Measurements from ENCODE around the gene DBNL. TPM values are rescaled to one million over a fixed set of nuclear protein-coding genes. Genes with fewer than 3 reads are reported as not detected.

DBNL gene
- polyA plus RNA-seq, 1 donor: 37.0 TPM

DNA sequence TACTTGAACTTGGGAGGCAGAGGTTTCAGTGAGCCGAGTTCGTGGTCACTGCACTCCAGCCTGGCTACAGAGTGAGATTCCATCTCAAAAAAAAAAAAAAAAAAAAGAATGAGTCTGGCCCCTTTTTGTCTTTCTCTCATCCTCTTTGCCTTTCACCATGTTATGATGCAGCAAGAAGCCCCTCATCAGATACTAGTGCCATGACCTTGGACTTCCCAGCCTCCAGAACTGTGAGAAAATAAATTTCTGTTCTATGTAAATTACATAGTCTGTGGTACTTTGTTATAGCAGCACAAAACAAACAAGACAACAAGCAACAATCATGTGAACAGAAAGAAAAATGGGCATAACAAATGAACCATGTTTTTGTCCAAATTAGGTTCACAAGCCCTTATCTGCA is 2.3 kb upstream of the DBNL start:
- DNase-seq (ENCODE audit: low read depth): no peak

DNA sequence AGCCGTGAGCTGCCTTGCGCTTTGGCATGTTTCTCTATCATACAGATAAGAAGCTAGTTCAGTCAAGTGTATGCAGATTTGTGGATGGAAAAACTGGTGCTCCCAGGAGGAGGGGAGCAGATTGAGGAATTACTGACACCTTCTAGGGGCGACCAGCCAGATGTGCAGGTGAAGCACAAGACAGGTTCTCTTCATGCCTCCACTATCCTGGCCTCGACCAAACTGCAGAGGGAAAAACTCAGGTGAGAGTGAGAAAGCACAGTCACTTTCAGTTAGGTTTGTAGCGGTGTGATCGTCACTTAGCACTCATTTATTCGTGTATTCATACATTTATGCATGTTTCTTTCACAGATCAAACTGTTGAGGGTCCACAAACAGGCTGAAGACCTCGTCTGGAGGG is 600 bp upstream of the DBNL start:
- no peak for DNase-seq (ENCODE audit: low read depth)

DNA sequence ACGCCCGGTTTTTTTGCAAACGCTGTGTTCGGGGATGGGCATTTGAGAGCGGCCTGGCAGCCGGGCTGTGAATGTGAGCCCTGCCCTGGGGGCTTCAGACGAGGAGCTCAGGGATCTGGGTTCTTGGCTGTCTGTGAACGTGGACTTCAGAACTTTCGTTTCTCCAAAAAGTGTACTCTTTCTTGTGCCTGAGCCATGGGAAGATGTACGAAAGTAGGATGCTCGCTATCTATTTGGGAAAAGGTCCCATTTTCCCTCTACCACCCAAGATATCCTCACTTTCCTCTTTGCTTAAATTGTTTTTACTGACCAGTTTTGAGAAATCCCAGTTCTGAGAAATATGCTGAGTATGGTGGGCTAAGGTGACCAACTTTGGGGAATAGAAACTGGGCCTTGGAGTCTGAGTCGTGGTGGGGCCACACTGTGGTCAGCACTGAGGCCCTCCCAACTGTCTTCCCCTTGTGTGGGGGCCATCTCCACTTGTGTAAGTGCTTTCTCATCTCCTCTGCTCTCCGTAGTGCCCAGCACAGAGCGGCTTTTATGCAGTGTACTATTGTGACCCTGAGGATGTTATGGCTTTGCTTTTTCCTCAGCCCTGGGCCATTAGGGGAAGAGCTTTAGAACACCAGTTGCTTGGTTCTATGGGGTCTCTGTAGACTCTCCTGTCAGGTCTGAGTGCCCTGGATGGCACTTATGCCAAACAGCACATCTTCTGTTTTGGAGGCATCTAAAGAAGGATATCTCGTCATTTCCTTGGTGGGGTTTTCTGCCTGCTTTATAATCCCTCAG is 918 bp downstream of the DBNL start:
- DNase-seq (ENCODE audit: low read depth): no peak

DNA sequence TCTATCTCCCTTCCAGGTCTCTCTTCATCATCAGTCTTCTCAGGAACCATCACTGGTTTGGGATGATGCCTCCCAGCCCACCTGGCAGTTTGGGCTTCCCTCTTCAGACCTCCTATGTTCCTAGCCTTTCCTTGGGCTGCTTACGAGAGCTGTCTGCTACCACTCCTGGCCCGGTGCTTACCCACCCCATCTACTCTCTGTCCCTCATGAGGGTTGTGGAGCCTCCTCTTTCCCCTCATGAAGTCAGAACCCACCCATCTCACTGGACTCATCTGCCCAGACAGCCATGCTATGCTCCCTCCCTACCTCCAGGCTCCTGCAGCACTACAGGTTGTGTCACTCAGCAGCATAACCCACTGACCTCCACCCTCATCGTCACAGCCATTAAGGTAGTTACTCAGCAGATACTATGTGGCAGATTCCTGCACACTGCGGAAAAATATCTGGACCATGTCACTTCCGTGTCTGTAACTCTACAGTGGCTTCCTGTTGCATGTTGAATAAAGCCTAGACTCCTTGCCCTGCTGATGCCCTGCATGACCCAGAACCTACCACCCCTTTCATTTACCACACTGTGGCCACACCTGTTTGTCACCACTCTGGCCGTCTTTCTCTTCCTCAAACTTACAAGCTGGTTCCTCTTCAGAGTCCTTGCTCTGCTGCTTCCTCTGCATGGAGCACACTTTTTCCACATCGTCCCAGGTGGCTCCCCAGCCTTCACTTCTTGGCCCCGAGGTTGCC is 2.0 kb downstream of the DBNL start:
- no peak for DNase-seq (ENCODE audit: low read depth)

DNA sequence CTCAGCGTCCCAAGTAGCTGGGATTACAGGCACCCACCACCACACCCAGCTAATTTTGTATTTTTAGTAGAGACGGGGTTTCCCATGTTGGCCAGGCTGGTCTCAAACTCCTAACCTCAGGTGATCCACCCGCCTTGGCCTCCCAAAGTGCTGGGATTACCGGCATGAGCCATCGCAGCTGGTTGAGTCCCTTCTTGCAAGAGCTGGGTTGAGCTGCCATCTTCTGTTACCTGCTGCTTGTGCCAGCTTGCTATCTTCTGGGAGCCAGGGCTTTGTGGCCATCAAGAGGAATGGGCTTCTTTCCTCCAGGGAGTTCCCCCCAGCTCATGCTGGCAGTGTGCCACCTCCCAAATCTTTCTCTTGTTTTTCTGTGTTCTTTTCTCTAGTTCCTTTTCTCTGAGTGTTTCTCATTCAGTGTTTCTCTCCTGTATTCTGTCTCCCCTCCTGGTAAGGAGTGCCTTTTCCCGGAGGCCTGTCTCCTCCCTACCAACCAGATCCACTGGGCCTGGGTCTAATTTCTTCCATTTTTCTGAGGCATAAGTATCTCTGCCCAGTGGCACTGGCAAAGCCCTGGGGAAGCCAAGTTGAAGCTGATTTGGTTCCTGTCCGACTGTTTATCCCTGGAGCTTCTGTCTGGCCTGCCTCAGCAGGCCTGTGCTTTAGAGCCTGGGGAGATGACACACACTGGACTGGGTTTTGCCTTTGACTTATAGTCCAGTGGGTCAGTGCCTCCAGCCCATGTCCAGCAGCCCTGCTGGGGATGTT is 3.7 kb downstream of the DBNL start:
- DNase-seq (ENCODE audit: low read depth): no peak

DNA sequence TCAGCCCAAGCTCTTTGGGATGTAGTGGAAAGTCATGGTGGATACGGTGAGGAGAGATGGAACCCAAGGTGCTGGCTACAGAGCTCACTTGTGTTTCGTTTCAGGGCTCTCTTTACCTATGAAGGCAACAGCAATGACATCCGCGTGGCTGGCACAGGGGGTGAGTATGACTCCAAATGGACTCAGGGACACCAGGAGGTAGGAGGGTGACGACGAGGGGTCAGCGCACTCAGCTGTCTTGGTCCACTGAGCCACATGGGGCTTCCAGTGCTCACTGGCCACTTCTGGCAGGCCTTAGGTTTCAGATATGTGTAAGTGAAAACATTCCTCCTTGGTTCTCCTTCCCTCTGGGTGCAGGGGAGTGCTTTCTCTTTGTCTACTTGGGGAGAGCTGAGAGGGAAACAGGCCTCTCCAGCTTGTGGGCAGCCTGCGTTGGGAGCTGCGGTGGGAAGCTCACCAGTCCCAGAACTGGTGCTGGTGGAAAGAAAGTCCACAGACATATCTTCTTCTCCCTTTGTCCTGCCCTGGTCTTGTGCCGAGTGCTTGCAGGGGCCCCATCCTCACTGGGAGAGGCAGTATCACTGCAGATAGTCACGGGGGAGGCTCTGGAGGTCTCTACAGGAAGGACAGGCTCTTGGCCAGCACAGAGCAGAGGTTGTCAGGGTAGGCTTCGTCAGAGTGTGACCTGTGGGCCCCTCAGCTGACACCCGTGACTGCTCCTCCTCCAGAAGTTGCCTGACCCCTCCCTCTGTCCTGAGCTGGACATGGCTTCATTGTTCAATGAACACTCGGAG is 5.8 kb downstream of the DBNL start:
- DNase-seq (ENCODE audit: low read depth): no peak

DNA sequence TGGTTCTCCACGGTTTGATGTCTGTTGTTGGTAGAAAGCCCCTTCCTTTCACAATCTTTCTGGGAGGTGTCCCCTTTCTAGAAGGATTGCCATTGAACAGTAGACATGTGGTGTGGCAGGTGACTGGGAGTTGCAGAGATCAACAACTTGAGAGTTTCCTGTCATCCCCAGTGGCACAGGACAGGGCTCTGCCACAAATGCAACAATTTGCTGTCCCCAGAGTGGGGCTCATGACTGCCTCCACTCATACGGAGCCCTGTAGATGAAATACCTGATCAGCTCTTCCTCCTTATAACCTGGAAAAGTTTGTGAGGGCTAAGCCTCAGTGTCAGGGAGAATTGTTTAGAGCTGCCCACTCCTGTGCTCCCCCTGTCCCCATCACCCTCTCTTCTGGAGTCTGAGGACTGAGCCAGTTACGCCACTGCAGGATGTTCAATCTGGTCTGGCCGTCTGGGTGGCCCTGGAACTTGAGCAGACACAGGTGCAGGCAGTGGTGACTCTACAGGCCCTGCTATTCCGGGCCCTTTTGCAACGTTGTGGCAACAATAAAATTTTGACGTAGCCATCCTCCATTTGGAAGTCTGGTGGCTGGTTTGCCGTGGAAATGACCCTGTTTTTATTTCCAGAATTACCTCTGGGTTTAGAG is 6.5 kb downstream of the DBNL start:
- no peak for DNase-seq (ENCODE audit: low read depth)

DNA sequence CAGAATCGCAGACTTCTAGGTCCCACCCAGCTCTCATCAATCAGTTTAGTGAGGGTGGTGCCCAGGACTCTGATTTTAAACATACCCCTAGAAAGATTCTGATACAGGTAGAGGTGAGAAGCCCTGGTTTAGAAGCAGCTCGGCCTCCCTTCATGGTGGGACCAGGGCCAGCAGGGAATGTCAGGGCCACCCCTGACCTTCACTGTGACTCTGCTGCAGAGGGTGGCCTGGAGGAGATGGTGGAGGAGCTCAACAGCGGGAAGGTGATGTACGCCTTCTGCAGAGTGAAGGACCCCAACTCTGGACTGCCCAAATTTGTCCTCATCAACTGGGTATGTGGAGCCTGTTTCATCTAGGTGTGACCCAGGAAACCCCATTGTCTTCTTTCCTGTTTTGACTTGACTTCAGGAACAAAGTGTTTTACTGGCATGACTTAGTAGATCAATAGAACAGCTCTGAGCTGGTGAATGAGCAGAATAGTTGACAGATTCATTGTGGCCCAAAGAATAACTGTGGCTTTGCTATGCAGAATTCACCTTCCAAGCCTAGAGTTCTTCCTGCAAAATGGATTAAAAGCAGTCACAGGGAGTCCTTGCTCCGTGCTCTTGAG is 7.2 kb downstream of the DBNL start:
- DNase-seq (ENCODE audit: low read depth): no peak

DNA sequence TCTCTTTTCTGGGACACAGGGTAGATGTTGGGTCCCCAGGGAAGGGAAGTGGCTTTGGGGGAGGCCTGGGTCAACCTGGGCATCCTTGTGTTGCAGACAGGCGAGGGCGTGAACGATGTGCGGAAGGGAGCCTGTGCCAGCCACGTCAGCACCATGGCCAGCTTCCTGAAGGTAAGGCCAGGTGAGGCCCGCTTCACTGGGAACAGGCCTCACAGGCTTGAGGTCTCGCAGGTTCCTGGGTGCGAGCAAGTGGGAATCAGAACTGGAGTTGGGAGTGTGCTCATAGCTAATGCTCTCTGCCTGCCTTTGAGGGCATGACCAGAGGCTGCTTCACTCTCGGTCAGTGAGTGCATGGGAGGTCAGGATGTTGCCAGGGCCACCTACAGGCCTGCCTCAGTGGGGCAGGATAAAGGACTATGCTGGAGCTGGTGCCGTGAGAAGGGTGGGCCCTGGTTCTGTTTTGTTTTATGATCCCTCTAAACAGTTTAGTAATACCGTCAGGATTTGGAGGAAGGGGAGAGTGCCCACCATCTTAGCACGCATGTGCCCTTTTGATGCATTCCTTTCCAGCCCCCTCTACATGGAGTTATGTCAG is 8.4 kb downstream of the DBNL start:
- DNase-seq (ENCODE audit: low read depth): no peak

DNA sequence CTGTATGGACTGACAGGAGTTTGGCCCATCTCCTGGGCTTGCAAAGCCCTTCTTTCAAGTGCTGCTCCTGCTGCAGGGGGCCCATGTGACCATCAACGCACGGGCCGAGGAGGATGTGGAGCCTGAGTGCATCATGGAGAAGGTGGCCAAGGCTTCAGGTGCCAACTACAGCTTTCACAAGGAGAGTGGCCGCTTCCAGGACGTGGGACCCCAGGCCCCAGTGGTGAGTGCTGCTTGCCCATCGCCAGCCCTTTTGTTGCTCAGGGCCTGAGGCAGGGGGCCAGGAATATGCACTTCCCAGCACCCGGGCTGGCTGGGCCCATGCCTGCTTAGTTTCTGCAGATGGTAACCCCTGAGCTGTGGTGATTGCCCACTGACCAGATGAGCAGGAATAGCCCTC is 12.2 kb downstream of the DBNL start:
- DNase-seq (ENCODE audit: low read depth): no peak

DNA sequence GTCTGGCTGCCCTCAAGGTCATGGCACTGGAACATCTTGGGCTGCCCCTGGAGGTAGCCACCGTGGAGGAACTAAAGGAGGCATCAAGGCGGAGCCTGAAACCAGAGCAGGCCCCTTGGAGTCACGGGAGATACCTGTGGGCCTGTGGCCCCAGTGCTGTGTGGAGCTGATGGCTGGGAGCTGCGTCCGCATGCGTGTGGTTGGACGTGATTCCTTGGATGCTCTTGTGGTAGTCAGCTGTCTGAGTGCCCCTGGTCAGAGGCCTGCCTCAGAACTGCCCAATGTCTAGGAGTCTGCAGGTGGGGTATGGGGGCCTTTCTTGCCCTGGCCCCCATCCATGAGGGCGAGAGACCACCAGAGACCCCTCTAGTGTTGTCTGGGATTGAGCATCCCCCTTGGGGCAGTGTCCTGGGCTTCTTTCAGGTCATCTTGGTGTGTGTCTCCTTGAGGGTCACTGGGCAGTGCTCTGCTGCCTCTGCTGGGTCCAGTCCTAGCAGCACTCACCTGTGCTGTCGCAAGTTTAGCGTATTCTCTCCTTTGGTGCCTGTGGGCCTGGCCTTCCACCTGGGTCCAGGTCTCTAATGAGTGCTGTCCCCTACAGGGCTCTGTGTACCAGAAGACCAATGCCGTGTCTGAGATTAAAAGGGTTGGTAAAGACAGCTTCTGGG is 12.8 kb downstream of the DBNL start:
- DNase-seq (ENCODE audit: low read depth): no peak

DNA sequence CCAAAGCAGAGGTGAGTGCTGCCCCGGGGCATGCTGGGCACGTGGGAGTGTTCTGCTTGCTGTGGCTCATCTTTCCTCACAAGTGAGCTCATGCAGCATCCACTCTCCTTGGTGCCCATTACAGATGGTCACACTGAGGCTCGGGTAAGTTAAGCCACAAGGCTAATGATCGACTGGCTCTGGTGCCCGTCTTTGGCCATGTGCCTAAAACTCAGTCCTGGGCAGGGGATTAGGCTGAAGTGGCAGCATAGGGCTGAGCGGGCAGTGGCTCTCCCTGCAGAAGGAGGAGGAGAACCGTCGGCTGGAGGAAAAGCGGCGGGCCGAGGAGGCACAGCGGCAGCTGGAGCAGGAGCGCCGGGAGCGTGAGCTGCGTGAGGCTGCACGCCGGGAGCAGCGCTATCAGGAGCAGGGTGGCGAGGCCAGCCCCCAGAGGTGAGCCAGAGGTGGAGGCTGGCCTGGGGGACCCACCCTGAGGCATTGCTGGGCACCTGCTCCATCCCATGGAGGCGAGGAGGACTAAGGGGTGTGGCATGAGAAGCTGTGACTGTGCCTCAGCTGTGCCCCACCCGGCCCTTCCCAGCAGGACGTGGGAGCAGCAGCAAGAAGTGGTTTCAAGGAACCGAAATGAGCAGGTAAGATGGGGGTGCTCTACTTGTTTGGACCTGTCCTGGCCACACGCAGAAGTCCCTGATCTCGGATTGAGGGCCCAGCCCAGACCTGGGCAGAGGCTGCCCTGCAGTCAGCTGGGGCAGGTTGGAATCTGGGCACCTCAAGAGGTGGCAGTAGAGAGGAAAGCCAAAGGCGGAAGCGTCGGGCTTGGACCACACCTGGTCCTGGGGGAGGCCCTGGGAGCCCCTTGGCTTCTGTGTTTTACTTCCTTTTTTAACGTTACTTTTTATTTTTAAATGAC is 13.6 kb downstream of the DBNL start:
- DNase-seq (ENCODE audit: low read depth): no peak

DNA sequence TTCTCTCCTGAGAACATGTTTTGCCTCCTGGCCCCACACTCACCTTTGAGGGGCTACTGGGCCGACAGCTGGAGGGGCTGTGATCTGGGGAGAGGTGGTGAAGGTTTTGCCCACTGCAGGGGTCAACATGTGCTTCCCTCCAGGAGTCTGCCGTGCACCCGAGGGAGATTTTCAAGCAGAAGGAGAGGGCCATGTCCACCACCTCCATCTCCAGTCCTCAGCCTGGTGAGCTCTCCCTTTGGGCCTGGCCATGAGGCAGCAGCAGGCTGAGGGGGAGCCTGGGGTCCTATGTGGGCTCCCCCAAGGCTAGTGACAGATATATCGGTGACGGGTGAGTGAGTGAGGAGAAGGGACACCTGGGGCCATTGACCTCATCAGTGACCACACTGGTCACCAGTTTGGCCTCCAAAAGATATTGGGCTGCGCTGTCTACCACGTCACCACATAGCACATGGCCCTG is 14.3 kb downstream of the DBNL start:
- no peak for DNase-seq (ENCODE audit: low read depth)

DNA sequence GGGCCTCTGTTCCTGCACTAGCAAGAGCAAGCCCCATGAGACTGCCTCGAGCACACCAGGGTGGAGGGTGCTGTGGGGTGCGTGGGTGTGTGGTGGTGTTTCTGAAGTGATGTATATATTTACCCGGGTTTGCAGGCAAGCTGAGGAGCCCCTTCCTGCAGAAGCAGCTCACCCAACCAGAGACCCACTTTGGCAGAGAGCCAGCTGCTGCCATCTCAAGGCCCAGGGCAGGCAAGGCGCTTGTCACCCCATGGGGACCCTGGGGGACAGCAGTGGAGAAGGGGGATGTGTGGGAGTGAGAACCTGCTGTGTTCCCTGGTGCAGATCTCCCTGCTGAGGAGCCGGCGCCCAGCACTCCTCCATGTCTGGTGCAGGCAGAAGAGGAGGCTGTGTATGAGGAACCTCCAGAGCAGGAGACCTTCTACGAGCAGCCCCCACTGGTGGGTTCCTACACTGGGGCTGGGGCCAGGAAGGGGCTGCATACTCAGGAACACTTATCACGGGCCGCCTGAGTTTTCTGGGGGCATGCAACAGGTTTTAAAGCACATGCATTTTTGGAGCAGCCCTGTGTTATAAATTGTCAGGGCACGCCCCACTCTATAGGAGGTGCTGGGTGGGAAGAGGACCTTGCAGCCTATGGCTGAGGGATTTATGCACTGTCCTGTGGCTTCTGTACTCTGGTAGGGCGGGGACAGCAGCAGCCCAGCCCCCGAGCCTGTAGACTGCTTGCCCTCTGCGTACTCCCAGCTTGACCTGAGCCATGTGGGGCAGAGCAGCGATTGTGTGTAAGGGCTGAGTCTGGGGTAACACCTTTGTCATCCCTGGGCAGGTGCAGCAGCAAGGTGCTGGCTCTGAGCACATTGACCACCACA is 15.0 kb downstream of the DBNL start:
- DNase-seq (ENCODE audit: low read depth): no peak

DNA sequence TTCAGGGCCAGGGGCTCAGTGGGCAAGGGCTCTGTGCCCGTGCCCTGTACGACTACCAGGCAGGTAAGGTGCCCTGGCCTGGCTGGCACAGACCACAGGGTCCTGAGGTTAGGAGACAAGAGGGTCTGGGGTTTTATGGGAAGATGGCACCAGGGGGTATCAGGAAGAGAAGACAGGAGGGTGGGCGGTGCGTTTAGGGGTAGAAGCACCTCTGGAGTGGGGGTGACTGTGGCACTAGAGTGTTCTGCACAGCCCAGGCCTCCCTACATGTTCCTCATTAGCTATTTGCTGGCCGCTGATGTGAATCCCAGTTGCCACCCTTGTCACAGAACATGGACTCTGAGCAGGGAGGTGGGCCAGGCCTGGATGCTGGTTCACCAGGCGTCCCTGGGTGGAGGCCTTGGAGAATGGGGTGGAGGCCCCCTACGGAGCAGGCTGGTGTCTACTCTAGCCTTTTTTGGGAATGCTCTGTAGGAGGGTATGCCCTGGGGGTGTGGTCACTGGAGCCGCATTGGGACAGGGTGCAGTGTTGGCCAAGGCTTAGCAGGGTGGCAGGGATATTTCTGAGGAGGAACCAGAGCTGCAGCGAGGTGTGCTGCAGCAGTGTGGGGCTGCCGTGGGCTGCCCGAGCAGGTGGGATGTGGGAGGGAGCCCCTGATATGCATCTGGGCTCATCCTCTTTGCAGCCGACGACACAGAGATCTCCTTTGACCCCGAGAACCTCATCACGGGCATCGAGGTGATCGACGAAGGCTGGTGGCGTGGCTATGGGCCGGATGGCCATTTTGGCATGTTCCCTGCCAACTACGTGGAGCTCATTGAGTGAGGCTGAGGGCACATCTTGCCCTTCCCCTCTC is 15.8 kb downstream of the DBNL start:
- DNase-seq (ENCODE audit: low read depth): no peak

DNA sequence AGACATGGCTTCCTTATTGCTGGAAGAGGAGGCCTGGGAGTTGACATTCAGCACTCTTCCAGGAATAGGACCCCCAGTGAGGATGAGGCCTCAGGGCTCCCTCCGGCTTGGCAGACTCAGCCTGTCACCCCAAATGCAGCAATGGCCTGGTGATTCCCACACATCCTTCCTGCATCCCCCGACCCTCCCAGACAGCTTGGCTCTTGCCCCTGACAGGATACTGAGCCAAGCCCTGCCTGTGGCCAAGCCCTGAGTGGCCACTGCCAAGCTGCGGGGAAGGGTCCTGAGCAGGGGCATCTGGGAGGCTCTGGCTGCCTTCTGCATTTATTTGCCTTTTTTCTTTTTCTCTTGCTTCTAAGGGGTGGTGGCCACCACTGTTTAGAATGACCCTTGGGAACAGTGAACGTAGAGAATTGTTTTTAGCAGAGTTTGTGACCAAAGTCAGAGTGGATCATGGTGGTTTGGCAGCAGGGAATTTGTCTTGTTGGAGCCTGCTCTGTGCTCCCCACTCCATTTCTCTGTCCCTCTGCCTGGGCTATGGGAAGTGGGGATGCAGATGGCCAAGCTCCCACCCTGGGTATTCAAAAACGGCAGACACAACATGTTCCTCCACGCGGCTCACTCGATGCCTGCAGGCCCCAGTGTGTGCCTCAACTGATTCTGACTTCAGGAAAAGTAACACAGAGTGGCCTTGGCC is 16.6 kb downstream of the DBNL start:
- DNase-seq (ENCODE audit: low read depth): no peak

Data from forelimb muscle (tissue), 1 donor.